OCI-M1 (cell line): ENCODE data around the gene LMNTD1.
"Not testable (repeated sequence)": the region's sequence is repeated elsewhere in the genome, so short reads cannot be mapped to it uniquely, and the experiment has no call there.

Source experiments
- DNase-seq: peaks from one replicate; lab custom pipeline; 2025; lab: John Stamatoyannopoulos, UW

The LMNTD1 gene

GRCh38 chr12:25427337-25428249 is 125.5 kb downstream of the LMNTD1 start:
- DNase-seq, result no peak

GRCh38 chr12:25426821-25427220 is 126.3 kb downstream of the LMNTD1 start:
- not testable (repeated sequence) for DNase-seq
